GM19467 (cell line): ENCODE measurements around the gene RPP38.

Experiments
- ATAC-seq: cut with Tn5 transposase; IDR thresholded peaks from one replicate; pipeline ENCODE4 v1.9.1; 2021; ENCODE audit warnings: mild to moderate bottlenecking, moderate library complexity; ENCODE audit not compliant: unreplicated experiment

The RPP38 gene

DNA sequence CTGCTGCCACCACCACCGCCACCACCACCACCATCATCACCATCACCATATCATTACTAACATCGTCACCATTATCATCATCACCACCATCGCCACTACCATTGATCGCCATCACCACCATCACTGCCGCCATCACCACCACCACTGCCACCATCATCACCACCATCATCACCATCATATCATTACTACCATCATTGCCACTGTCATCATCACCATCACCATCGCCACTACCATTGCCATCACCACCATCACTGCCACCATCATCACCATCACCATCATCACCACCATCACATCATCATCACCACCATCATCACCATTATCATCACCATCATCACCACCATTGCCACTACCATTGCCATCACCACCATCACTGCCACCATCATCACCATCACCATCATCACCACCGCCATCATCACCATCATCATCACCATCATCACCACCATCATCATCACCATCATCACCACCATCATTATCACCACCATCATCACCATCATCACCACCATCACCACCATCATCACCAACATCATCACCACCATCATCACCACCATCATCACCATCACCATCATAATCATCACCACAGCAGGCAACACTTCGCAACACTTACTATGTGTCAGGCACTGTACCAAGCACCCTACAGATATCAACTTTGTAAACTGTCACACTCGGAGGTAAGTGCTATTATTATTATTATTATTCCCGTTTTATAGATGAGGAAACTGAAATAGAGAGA lies 52.1 kb downstream of the RPP38 start:
- no peak for ATAC-seq

DNA sequence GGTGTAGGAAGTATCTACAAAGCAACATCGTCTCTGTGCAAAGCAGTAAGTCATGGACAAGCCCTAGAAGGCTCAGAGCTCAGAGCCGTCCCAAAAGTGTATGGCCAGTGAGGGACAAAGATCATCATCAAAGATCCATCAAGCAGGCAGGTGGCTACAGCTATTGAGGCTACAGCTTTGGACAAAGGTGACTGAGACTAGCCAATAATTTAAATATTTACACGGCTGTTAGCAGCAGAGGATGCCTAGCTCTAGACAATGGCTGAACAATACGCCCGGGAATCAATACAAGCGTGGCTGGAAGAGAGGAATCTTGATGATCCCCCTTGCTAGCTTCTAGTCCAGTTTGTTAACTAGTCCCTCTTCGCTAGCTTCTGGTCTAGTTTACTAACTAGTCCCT lies 53.4 kb downstream of the RPP38 start:
- no peak for ATAC-seq

DNA sequence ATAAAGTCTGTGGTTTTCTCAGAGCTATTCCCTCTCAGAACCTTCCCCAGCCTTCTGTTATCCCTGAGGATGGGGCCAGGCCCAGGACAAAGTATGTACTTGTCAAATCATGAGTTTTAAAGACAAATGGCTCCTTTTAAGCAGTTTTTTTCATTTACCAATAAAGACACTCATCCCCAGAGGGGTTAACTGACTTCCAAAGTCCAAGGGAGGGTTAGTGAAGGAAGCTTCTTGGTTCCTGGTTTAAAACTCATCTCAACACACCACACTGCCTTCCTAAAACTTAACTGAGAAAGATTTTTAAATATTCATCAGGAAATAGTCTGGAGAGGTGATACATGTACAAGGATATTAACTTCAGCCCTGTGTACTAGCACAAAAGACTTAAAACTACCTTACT lies 55.4 kb downstream of the RPP38 start:
- ATAC-seq = no peak
